ENCODE measurements around the gene RAB3IP.
"Not testable (repeated sequence)": the region's sequence is repeated elsewhere in the genome, so short reads cannot be mapped to it uniquely, and the experiment has no call there.

The RAB3IP gene

DNA sequence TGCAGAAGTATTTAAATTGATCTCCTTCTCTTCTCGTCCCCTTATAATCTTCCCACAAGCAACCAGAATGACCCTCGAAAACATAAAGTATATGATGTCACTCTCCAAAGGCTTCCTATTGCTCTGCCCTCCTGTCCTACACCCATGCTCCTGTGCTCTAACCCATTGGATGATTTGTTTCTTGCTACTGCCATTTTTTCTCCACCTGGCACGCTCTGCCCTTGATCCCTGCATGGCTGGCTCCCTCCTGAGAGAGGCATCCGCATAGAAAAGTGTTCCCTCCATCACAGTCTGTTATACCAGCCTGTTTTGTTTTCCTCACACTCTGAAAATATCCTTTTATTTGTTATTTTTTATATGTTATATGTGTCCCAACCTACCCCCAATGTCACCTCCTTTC is 106.2 kb downstream of the RAB3IP start:
- Histone ChIP-seq H3K36me3 (ENCODE audit: control insufficient read depth, low read length) (no peaks in the 10 kb centered on the region), H3K4me1 (ENCODE audit: control insufficient read depth, low read length) (no peaks in the 10 kb centered on the region), H3K4me2 (ENCODE audit: low read length) (no peak overlapping the region), H3K9me2 (replicated peaks; ENCODE audit: control insufficient read depth, low read length) (no peaks in the 10 kb centered on the region), H3K27ac (ENCODE audit: low read depth, low read length) (no peak overlapping the region), H3K4me3 (ENCODE audit: low read length) (no peak overlapping the region), H3K27me3 (ENCODE audit: control insufficient read depth, low read length) (peaks cover 5% of the 10 kb centered on the region; the same call in 1 of the 2 replicates), H3K79me2 (ENCODE audit: control insufficient read depth, low read length) (no peaks in the 10 kb centered on the region), H3K9me3 (ENCODE audit: control insufficient read depth, insufficient read depth, low read length) (no peaks in the 10 kb centered on the region), H4K20me1 (ENCODE audit: control insufficient read depth, insufficient read depth, low read depth, low read length) (no peaks in the 10 kb centered on the region), H3F3A (ENCODE audit: control insufficient read depth, insufficient read depth) (no peaks in the 10 kb centered on the region)
- TF ChIP-seq EZH2phosphoT487 (IDR thresholded peaks at IDR 0.05; ENCODE audit: borderline replicate concordance, low read length): no peak

DNA sequence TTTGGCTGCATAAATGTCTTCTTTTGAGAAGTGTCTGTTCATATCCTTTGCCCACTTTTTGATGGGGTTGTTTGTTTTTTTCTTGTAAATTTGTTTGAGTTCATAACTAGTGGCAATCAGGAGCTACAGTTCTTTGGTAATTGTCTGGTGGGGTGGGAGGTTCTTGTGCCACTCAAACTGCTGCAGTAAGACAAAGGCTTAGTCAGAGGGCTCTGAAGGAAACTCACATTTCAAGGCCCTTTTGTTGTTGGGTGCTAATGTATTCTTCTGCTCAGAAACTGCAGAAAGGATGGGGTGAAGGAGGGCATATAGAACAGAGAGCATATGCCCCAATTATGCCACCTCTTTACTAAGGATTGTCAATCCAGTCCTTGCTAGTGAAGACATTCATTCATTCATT is 108.3 kb downstream of the RAB3IP start:
- no peak overlapping the region for H3K27ac ChIP-seq (ENCODE audit: low read depth, low read length)
- H3K36me3 ChIP-seq (ENCODE audit: control insufficient read depth, low read length): no peaks in the 10 kb centered on the region
- H3K4me2 ChIP-seq (ENCODE audit: low read length): no peak overlapping the region
- no peaks in the 10 kb centered on the region for H3K79me2 ChIP-seq (ENCODE audit: control insufficient read depth, low read length)
- H3K27me3 ChIP-seq (ENCODE audit: control insufficient read depth, low read length): no peaks in the 10 kb centered on the region
- H3F3A ChIP-seq (ENCODE audit: control insufficient read depth, insufficient read depth): no peaks in the 10 kb centered on the region
- no peaks in the 10 kb centered on the region for H3K9me2 ChIP-seq (replicated peaks; ENCODE audit: control insufficient read depth, low read length)
- H3K4me3 ChIP-seq (ENCODE audit: low read length): no peak overlapping the region
- no peaks in the 10 kb centered on the region for H4K20me1 ChIP-seq (ENCODE audit: control insufficient read depth, insufficient read depth, low read depth, low read length)
- H3K9me3 ChIP-seq (ENCODE audit: control insufficient read depth, insufficient read depth, low read length): no peaks in the 10 kb centered on the region
- TF ChIP-seq, protein P1, sequence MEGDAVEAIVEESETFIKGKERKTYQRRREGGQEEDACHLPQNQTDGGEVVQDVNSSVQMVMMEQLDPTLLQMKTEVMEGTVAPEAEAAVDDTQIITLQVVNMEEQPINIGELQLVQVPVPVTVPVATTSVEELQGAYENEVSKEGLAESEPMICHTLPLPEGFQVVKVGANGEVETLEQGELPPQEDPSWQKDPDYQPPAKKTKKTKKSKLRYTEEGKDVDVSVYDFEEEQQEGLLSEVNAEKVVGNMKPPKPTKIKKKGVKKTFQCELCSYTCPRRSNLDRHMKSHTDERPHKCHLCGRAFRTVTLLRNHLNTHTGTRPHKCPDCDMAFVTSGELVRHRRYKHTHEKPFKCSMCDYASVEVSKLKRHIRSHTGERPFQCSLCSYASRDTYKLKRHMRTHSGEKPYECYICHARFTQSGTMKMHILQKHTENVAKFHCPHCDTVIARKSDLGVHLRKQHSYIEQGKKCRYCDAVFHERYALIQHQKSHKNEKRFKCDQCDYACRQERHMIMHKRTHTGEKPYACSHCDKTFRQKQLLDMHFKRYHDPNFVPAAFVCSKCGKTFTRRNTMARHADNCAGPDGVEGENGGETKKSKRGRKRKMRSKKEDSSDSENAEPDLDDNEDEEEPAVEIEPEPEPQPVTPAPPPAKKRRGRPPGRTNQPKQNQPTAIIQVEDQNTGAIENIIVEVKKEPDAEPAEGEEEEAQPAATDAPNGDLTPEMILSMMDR (IDR thresholded peaks at IDR 0.05; ENCODE audit: low read depth, low read length, poor library complexity, severe bottlenecking): no peak
- no peaks in the 10 kb centered on the region for H3K4me1 ChIP-seq (ENCODE audit: control insufficient read depth, low read length)

DNA sequence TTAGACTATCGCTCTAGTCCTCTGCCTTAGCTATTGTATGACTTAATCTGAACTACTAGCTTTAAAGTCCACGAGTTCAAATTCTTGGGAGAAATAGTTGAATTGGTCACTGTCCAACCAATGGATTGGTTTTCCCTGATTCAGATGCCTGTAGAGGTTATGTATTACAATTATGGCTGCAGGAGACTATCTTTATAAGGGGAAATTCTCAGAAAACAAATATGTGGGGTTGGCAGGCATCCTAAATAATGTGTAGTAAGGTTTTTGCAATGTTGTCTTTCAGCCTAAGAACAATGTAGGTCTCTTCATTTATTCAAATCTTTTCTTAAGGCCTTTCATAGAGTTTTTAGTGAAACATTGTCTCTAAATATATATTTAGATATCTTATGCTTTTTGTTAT is 113.3 kb downstream of the RAB3IP start:
- Histone ChIP-seq H3K4me1 (ENCODE audit: control insufficient read depth, low read length) (no peaks in the 10 kb centered on the region), H3K4me3 (ENCODE audit: low read length) (no peak overlapping the region)

DNA sequence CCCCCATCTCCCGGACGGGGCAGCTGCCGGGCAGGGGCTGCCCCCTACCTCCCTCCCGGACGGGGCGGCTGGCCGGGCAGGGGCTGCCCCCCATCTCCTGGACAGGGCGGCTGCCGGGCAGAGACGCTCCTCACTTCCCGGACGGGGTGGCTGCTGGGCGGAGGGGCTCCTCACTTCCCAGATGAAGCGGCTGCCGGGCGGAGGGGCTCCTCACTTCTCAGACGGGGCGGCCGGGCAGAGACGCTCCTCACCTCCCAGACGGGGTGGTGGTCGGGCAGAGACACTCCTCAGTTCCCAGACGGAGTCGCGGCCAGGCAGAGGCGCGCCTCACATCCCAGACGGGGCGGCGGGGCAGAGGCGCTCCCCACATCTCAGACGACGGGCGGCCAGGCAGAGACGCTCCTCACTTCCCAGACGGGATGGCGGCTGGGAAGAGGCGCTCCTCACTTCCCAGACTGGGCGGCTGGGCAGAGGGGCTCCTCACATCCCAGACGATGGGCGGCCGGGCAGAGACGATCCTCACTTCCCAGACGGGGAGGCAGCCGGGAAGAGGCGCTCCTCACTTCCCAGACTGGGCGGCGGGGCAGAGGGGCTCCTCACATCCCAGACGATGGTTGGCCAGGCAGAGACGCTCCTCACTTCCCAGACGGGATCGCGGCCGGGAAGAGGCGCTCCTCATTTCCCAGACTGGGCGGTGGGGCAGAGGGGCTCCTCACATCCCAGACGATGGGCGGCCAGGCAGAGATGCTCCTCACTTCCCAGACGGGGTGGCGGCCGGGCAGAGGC is 114.7 kb downstream of the RAB3IP start:
- not testable (repeated sequence) for H3F3A ChIP-seq (ENCODE audit: control insufficient read depth, insufficient read depth); H4K20me1 ChIP-seq (ENCODE audit: control insufficient read depth, insufficient read depth, low read depth, low read length); H3K79me2 ChIP-seq (ENCODE audit: control insufficient read depth, low read length); H3K4me3 ChIP-seq (ENCODE audit: low read length); H3K4me1 ChIP-seq (ENCODE audit: control insufficient read depth, low read length); H3K9me2 ChIP-seq (replicated peaks; ENCODE audit: control insufficient read depth, low read length); H3K27ac ChIP-seq (ENCODE audit: low read depth, low read length); H3K36me3 ChIP-seq (ENCODE audit: control insufficient read depth, low read length); H3K27me3 ChIP-seq (ENCODE audit: control insufficient read depth, low read length); H3K4me2 ChIP-seq (ENCODE audit: low read length); H3K9me3 ChIP-seq (ENCODE audit: control insufficient read depth, insufficient read depth, low read length)

More for the DNA sequence above, 113.3 kb downstream of the RAB3IP start:
- H3K27ac ChIP-seq (ENCODE audit: low read depth, low read length): no peak overlapping the region
- no peak for TF ChIP-seq EZH2phosphoT487 (IDR thresholded peaks at IDR 0.05; ENCODE audit: borderline replicate concordance, low read length)
- TF ChIP-seq, protein P1 (IDR thresholded peaks at IDR 0.05; ENCODE audit: low read depth, low read length, poor library complexity, severe bottlenecking): no peak
- no peak overlapping the region for H3K4me2 ChIP-seq (ENCODE audit: low read length)
- no peaks in the 10 kb centered on the region for H3K9me3 ChIP-seq (ENCODE audit: control insufficient read depth, insufficient read depth, low read length)
- no peaks in the 10 kb centered on the region for H3K36me3 ChIP-seq (ENCODE audit: control insufficient read depth, low read length)
- no peaks in the 10 kb centered on the region for H3K9me2 ChIP-seq (replicated peaks; ENCODE audit: control insufficient read depth, low read length)
- H3K27me3 ChIP-seq (ENCODE audit: control insufficient read depth, low read length): no peaks in the 10 kb centered on the region
- no peaks in the 10 kb centered on the region for H3F3A ChIP-seq (ENCODE audit: control insufficient read depth, insufficient read depth)
- H4K20me1 ChIP-seq (ENCODE audit: control insufficient read depth, insufficient read depth, low read depth, low read length): no peaks in the 10 kb centered on the region
- H3K79me2 ChIP-seq (ENCODE audit: control insufficient read depth, low read length): no peaks in the 10 kb centered on the region
